Eye (tissue), 1 donor: ENCODE results near the gene HSPA12B.

ENCODE experiments used
- DNase-seq: peaks from one replicate; pipeline ENCODE4 v3.0.0-alpha.2; 2015

Gene HSPA12B

DNA sequence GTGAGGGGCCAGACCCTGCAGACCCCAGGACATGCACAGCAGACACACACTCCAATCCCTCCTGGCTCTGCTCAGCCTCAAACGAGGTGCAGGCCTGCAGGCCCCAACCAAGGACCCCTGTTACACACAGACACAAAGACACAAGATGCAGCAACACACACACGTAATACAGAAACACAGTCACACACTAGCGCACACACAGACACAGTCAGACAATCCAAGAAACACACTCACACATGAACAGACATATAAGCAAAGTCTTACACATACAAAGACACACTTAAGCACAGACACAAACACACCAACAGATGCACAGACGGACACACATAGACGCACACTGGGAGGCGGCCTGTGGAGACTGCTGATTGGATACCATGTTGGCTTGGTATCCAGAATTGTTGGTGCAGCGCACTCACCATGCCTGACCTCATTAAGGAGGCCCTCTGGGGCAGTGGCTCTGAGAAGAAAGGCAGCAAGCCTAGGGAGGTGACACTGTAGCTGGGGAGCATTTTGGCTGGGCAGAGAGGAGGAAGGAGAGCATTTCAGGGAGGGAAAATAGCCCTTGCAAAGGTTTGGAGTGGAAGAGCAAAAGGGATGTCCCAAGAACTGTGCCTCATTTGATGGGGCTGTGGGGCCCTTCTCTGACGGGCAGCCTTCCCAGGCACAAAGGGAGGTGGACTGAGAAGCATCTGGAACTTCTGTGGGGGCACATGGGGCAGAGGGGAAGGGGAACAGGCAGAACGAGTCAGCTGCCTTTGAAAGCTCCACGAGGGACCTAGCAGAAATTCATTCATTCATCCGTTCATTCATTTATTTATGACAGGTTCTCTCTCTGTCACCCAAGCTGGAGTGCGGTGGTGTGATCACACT lies 1.4 kb upstream of the HSPA12B start:
- peak; percentile 82 for DNase-seq

DNA sequence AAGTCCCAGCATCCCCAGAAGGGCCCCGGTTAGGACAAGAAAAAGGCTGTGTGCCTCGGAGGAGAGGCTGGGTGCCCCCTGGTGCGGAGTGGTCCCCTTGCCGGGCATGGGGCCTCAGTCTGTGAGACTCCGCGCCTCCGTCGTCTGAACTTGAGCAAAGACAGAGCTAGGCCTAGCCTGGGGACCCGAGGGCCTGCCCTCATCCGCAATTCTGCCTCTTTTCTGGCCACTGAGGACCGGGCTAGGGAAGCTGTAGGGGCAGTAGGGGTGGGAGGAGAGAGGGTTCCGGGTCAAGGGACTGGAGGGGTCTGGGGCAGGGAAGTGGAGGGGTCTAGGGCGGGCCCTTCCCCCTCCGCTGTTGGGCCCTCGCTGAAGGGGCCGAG lies 550 bp upstream of the HSPA12B start:
- DNase-seq = no peak

- DNase-seq = no peak
Measured at GRCh38 chr20:3733119-3733995, 872 bp downstream of the HSPA12B start.

DNA sequence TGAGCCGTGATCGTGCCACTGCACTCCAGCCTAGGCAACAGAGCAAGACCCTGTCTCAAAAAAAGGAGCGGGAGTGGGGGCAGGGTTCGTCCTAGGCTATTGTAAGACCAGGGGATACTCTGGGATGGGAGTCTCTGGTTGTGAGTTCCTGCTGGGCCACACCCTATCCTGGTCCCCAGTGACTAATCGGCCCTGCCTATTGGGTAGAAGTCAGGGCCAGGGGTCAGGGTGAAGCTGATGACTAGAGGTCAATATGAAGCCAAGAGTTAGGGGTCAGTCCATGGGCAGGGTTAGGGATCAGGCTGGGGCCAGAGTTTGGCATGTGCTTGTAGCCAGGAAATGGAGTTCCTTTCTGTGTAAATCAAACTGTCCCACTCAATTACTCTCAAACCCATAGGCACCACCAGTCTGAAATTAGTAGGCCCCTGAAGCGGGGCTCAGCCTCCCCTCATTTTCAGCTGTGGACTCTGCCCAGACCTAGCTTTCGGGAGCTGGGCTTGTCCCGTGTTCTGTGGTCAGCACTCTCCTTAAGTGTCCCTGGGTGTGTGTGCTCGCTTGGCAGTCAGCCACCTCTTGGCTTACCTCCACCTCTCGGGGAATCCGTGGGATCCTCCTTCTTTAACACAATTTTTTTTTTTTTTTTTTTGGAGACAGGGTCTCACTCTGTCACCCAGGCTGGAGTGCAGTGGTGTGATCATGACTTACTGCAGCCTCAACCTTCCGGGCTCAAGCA lies 1.8 kb downstream of the HSPA12B start:
- no peak for DNase-seq

DNA sequence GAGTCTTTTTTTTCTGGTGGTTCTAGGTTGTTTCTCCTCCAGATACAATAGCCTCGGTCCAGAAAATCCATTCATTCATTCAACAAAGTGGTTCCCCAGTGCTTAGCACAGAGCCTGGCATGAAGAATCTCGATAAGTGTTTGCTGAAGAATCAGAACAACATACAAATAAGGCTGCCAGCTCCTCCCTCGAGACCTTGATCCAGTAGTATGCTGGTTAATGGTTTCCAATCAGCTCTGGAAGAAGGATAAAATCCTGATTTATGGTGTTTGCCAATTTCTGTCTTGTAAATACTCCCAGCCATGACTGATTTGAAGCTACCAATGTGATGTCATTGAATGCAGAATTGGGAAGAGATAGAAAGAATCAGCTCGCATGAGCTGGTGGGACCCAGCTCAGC lies 3.3 kb downstream of the HSPA12B start:
- no peak for DNase-seq

GRCh38 chr20:3738111-3739053 lies 5.9 kb downstream of the HSPA12B start:
- DNase-seq = no peak

- no peak for DNase-seq
Measured at GRCh38 chr20:3739054-3739925, 6.8 kb downstream of the HSPA12B start.

DNA sequence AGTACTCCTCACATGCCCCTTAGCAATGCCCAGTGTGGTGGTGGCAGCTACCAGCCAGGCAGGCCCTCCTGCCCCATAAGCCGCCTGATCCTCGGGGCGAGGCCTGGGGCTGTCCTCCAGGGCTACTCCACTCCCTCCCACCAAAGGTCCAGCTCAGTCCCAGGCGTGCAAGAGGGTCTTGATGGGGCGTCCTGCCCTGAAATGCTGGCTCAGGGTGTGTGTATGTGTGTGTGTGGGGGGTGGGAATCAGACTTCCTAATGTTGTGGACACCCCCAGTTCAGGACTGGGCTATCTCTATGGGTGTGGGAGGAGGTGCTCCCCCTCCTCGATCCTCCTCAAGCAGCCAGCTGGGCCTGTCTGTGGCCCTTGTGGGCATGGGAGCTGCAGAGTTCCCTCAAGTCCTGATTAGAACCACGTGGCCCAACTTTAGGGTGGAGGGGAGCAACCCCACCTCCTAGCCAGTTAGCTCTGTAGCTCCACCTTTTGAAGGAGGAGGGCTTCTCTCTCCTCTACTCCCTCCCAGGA lies 7.5 kb downstream of the HSPA12B start:
- DNase-seq = no peak

DNA sequence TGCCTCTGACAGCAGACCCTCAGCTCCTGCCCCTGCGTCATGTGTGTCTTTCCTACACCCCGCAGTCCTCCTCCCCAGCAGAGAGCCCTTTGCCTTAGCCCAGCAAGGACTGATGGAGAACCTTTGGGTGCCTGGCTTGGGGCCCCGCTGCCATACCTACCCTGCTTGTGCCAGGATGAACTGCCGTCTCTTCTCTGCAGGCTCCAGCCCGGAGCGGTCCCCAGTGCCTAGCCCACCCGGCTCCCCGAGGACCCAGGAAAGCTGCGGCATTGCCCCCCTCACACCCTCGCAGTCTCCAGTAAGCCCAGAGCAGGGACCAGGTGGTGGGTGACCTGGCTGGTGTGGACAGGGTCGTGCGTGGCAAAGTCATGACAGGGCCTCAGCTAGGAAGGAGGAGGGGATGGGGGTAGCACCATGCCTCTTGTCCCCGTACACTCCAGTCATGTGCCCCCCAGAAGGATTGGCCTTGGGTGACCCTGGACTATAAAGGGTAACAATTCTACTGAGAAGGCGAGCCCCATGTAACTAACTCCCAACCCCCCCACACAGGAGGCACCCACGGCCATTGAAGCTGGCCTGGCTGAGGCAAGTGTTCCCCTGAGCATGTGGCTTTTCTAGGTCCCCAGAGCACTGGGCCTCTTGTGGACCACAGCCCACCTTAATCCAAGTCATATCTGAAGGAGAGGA lies 8.3 kb downstream of the HSPA12B start:
- DNase-seq = no peak

- no peak for DNase-seq
Measured at GRCh38 chr20:3741836-3742458, 9.5 kb downstream of the HSPA12B start.

- no peak for DNase-seq
Measured at GRCh38 chr20:3743251-3743650, 10.8 kb downstream of the HSPA12B start.

DNA sequence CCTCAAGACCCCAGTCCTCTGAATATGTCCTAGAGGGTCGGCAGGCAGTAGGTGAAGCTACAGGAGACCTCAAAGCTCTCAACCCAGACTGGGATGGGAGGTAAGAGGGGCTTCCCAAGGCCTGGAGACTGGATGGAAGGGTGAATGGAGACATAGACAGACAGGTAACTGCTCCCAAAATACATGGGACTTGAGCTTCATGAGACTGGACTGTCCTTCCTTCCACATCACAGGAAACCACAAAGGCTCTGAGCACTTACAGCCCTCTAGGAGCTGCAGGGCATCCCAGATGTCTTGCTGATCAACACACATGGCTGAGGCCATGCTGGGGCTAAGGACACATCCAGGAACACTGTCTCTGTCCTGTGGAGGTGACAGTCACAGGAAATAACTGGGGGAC lies 11.6 kb downstream of the HSPA12B start:
- DNase-seq = no peak

GRCh38 chr20:3744806-3745685 lies 12.6 kb downstream of the HSPA12B start:
- DNase-seq = peak; percentile 66

DNA sequence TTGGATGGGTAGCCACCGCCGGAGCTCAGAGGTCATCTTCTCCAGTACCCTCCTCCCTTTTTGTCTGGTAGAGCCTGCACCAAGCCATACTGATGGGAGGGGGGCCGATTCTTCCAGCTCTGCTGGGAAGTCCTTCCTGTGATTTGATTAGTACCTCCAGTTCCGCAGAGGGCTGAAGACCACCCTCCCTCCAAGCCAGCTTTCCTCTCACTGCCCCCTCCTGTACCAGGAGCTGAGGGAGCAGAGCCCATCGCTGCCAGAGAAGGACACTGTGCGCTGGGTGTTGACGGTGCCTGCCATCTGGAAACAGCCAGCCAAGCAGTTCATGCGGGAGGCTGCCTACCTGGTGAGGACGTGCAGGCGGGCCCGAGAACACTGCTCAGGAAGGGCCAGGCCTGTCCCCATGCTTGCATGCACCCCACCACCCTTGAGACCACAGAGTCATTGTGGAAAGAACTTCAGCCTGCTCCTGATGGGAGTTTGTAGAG lies 13.2 kb downstream of the HSPA12B start:
- no peak for DNase-seq

DNA sequence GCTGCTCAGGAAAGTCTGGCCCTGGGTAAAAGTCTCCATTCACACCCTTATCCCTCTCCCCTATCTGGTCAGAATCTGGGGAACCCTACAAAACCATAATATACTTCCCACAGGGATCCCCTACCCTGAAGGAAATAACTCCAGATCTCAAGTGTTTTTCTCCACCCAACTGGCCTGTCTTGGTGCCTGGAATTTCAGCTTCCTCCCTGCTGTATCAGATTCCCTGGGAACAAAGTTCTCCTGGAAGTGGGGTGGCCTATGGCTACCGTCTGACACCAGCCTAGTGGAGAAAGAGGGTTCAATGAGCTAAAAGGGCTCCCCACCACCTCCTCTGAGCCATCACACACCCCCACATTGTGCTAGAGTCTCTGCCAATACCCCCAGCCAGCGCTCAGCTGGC lies 15.0 kb downstream of the HSPA12B start:
- no peak for DNase-seq

GRCh38 chr20:3748073-3748472 lies 15.6 kb downstream of the HSPA12B start:
- no peak for DNase-seq

DNA sequence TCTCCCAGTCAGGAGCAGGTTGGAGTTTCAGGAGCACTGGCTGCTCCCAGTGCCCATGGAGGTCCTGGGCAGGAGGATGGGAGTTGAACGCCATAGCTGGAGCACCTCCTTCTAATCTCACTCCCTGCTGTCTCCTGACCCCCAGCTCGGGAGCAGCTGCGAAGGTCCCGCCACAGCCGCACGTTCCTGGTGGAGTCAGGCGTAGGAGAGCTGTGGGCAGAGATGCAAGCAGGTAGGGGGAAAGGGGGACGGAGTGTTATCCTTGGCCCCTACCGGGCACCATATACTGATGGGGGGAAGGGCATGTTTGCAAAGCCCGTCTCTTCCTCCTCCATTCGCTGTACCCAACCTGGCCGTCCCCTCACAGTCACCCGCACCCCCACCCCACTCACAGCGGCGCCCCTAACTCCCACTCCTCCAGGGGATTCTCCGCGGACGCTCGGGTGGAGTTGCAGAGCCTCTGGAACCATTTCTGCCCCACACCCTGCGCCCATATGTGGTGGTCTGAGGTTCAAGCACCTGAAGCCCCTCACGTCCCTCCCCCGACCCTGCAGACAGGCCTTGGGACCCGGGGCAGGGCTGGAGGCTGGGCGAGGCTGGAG lies 16.7 kb downstream of the HSPA12B start:
- no peak for DNase-seq
